Measurements from ENCODE around the gene ANKFN1.

Gene ANKFN1, protein sequence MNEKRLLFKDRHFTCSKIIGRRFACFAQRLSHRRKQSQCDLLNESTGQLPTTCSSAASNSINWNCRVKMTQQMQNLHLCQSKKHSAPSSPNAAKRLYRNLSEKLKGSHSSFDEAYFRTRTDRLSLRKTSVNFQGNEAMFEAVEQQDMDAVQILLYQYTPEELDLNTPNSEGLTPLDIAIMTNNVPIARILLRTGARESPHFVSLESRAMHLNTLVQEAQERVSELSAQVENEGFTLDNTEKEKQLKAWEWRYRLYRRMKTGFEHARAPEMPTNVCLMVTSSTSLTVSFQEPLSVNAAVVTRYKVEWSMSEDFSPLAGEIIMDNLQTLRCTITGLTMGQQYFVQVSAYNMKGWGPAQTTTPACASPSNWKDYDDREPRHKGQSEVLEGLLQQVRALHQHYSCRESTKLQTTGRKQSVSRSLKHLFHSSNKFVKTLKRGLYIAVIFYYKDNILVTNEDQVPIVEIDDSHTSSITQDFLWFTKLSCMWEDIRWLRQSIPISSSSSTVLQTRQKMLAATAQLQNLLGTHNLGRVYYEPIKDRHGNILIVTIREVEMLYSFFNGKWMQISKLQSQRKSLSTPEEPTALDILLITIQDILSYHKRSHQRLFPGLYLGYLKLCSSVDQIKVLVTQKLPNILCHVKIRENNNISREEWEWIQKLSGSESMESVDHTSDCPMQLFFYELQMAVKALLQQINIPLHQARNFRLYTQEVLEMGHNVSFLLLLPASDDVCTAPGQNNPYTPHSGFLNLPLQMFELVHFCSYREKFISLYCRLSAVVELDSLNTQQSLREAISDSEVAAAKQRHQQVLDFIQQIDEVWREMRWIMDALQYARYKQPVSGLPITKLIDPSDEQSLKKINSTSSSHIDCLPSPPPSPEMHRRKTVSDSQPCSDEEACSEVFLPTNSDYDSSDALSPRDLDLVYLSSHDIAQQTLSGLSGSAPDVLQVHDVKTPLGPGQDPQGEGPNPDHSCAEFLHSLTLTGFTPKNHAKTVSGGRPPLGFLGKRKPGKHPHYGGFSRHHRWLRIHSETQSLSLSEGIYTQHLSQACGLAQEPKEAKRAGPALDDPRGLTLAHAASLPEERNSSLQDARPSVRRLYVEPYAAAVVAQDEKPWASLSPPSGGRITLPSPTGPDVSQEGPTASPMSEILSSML

DNA sequence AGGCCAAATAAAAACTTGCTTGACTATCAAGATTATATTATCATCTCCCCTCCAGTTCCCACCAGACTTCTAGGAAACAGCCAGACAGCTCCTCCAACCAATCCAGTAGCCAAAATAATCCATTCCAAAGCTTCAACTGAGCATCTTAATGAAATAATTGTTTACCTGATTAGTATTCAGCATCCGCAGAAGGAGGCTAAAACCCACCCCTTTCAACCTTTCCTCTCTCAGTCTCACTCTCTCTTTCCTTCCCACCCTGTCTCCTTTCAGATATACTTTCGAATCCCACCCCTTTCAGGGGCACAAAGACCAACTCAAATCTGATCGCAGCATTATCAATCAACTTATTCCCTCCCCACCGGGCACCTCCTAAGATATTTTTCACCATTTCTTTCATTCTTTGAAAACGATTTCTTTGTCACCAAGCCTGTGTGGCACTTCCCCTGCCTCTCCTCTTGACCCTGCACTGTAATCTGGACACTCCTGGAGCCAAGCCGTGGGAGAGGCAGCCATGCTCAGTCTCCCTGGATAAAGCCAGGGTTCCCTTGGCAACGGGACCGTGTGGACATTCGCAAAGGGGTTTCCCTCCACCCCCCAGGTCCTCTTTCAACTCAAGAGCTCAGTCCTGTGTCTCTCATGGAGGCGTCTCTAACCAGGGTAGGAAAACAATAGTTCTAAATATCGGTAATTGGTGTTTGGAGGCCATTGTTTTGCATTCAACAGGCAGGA lies at the start of gene ANKFN1:
Gene ANKFN1 (plus strand): TSS at position 602 of the 729 bp plus-strand sequence. CDS start 59,193 bp downstream, outside the sequence.
- H3K4me3 ChIP-seq (ENCODE audit: low read depth, low read length), result no peak within 1 kb of the TSS
- TF ChIP-seq, protein P1, sequence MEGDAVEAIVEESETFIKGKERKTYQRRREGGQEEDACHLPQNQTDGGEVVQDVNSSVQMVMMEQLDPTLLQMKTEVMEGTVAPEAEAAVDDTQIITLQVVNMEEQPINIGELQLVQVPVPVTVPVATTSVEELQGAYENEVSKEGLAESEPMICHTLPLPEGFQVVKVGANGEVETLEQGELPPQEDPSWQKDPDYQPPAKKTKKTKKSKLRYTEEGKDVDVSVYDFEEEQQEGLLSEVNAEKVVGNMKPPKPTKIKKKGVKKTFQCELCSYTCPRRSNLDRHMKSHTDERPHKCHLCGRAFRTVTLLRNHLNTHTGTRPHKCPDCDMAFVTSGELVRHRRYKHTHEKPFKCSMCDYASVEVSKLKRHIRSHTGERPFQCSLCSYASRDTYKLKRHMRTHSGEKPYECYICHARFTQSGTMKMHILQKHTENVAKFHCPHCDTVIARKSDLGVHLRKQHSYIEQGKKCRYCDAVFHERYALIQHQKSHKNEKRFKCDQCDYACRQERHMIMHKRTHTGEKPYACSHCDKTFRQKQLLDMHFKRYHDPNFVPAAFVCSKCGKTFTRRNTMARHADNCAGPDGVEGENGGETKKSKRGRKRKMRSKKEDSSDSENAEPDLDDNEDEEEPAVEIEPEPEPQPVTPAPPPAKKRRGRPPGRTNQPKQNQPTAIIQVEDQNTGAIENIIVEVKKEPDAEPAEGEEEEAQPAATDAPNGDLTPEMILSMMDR (IDR thresholded peaks at IDR 0.05; ENCODE audit: low read depth, low read length), result no peak

DNA sequence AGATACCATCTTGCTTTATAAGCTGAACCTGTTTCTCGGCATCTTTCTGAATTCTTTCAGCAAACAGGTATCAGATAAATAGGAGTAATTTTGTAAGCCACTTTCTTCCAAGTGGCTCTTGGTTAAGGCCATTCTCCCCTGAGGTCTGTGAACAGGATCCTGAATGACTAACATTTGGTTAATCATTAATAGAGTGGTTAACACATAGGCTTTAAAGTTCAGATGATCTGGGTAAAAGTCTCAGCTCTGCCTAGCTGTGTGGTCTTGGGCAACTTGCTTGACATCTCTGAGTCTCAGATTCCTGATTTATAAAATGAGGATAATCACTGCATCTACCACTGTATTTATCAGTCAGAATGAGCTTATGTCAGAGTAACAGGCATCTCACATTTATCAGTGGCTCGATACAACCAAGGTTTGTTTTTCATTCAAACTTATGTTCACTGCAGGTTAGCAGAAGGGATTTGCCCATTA lies 44.4 kb upstream of the ANKFN1 start:
- no peak overlapping the region for H3K4me3 ChIP-seq (ENCODE audit: low read depth, low read length)
- TF ChIP-seq, protein P1 (IDR thresholded peaks at IDR 0.05; ENCODE audit: low read depth, low read length), result no peak

DNA sequence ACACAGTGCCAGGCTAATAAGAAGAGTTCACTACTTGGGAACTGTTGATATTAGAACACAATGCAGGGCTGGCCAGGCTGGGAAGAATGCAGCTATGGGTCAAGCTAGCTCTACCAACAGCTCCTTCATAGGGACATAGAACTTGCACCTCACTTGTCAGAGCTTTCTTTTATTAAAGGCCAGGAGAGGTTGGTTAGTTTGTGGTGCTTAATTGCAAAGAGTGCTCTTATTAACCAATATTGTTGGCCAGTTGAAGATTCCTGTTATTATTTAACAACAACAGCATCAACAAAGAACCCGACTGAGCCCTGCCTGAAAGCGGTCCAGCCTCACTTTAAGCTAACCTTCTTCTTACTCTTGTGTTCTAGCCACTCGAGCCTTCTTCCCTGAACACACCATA lies 43.4 kb upstream of the ANKFN1 start:
- H3K4me3 ChIP-seq (ENCODE audit: low read depth, low read length), result no peak overlapping the region
- TF ChIP-seq, protein P1 (IDR thresholded peaks at IDR 0.05; ENCODE audit: low read depth, low read length), result no peak

DNA sequence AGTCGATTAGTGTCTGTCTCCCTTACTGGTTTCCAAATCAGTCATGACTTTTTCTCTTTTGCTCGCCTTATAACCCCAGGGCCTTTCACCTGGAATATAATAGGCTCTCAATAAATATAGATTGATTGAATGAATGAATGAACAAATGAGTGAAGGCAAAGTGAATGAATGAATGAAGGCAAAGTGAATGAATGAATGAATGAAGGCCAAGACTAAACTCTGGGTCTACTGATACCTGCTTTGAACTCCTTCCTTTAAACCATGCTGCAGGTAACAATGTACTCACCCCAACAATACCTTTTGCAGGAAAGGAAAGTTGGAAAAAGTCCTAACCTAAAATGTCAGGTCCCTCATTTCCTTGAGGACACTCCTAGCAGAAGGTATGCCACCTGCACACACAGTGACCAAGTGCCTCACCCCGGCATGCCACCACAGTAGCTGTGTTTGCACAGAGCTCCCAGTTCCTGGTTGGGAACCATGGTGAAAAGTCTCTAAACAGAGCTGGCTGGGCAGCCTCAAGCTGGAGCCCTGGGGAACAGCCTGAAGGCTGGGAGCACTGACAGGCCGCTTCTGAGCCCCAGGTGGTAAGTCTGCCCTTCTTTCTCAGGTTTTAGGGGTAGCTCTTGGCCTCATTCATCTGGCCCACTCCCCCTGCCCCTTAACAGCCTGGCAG lies 42.7 kb upstream of the ANKFN1 start:
- H3K4me3 ChIP-seq (ENCODE audit: low read depth, low read length), result no peak overlapping the region
- TF ChIP-seq, protein P1 (IDR thresholded peaks at IDR 0.05; ENCODE audit: low read depth, low read length), result no peak

DNA sequence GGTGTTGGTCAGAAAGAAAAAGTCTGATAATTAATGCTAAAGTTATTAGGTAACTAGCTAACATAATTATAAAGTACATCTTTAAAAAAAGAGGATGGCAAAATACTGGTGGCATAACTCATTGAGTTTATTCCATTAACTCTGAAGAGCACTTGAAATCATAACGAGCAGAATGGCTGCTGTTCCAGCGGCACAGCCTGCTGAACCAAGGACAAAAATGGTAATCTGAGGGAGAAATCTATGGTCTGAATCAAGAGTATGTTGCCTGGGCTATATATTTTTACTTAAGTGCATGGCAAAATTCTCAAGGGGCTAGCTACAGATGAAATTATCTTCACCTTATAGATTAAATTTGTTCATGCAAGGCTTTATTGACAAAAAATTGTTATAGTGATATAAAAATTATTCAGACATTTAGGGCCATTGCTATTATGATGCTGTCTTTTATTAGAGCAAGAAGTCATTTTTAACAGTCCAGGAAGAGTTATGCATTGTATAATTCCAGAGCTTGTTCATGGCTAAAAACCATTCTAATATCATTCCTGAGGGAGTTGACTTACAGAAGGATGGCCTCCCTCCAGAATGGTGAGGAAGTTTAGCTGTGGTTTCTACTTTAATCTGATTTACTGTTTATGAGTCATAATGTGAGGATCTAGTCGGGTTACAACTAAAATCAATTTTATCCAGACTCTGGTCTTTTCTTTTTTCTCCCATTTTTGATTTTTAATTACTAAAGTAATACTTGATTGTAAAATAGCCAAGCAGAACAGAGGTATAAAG lies 41.4 kb upstream of the ANKFN1 start:
- TF ChIP-seq, protein P1 (IDR thresholded peaks at IDR 0.05; ENCODE audit: low read depth, low read length), result no peak
- no peak overlapping the region for H3K4me3 ChIP-seq (ENCODE audit: low read depth, low read length)

All from WI38 (cell line).